ENCODE data around the gene PHF5A. TPM values are rescaled to one million over a fixed set of nuclear protein-coding genes. Genes with fewer than 3 reads are reported as not detected.

PHF5A gene
- total and polyA plus RNA-seq, 2 of the 8 experiments (the other 6 are each of a cell fraction or from before 2014, with no cell fraction given), result 119 to 135 TPM

- H3K23me2 ChIP-seq (ENCODE audit: low read depth, low read length), result peaks cover 6% of the 10 kb centered on the region; the same call in 1 of the 2 replicates
- no peak overlapping the region for H4K5ac ChIP-seq (ENCODE audit: insufficient read length, low read depth, low read length)
- no peaks in the 10 kb centered on the region for H3K9me3 ChIP-seq (ENCODE audit: insufficient read depth in 2 of 2, low read depth in 1 of 2, low read length in 1 of 2)
- H4K20me1 ChIP-seq (replicated peaks in 1 of 2; ENCODE audit: control insufficient read depth in 1 of 2, insufficient read depth in 2 of 2, low read length in 2 of 2), result peaks cover 0 to 4% of the 10 kb centered on the region in 2 experiments
- 95% methylated on average over 2 of the region's 2 CpGs; no CpG with 5 or more reads in 1 of the 2 experiments for WGBS, 2 experiments (ENCODE audit: extremely low coverage in 1 of 2, insufficient coverage in 1 of 2, insufficient read length in 1 of 2, insufficient replicate concordance in 2 of 2, low coverage in 1 of 2, low lambda C conversion rate in 2 of 2, missing lambda C conversion rate in 1 of 2)
- no peak overlapping the region for H2BK5ac ChIP-seq (ENCODE audit: low read depth, low read length)
- no peak overlapping the region for H2BK20ac ChIP-seq (ENCODE audit: low read length)
- DNase-seq (ENCODE audit: low read depth in 1 of 2, low spot score in 2 of 2), result no peak
- POLR2A ChIA-PET (ENCODE audit: partially characterized antibody), result interaction anchor here (1.5 to 30.6 kb wide), 3 partner anchors 9 to 15 kb away, joined by 3 to 887 read pairs (median 6); partner anchors contain the start of genes ACO2, PHF5A and TOB2
- no peak overlapping the region for H3K9ac ChIP-seq (replicated peaks in 1 of 4; ENCODE audit: extremely low read depth in 1 of 4, low read depth in 3 of 4, low read length in 3 of 4)
- H2AFZ ChIP-seq (ENCODE audit: low read length), result no peak overlapping the region
- H4K8ac ChIP-seq (ENCODE audit: extremely low read depth, insufficient read depth, low read length), result no peak overlapping the region
- CTCF ChIA-PET (ENCODE audit: partially characterized antibody), result interaction anchor here (0.7 to 2.6 kb wide), 5 partner anchors 10 to 1930 kb away, joined by 3 to 6 read pairs (median 6); no protein-coding TSS in a partner anchor
- no peak overlapping the region for H2BK12ac ChIP-seq (ENCODE audit: low read depth, low read length)
- no peak overlapping the region for H2AK5ac ChIP-seq (ENCODE audit: low read depth, low read length)
- no peak overlapping the region for H3K4ac ChIP-seq (replicated peaks; ENCODE audit: insufficient read length, low read depth, low read length)
- H3K23ac ChIP-seq (ENCODE audit: insufficient read length), result no peak overlapping the region
- H2BK15ac ChIP-seq (ENCODE audit: low read length), result no peak overlapping the region
- peaks cover 0 to 9% (median 7%) of the 10 kb centered on the region in 4 experiments; a peak in 4 of 7 replicates for H3K4me1 ChIP-seq (replicated peaks in 1 of 4; ENCODE audit: control insufficient read depth in 3 of 4, insufficient read depth in 4 of 4, low read length in 3 of 4)
- peaks cover 6% of the 10 kb centered on the region for H3K79me1 ChIP-seq (ENCODE audit: low read depth, low read length)
- H3K36me3 ChIP-seq (ENCODE audit: control insufficient read depth in 2 of 4, insufficient read depth in 4 of 4, low read length in 3 of 4), result peaks cover 2 to 13% (median 9%) of the 10 kb centered on the region in 4 experiments; a peak in 6 of 8 replicates
- peaks cover 16 to 80% of the 10 kb centered on the region in 2 experiments for H3K79me2 ChIP-seq (ENCODE audit: control insufficient read depth in 1 of 2, insufficient read depth in 2 of 2, low read length in 2 of 2)
- no peak overlapping the region for H3K14ac ChIP-seq (ENCODE audit: insufficient read length)
- no peak overlapping the region for H3K4me2 ChIP-seq (ENCODE audit: insufficient read depth in 1 of 2, low read depth in 2 of 2, low read length in 2 of 2)
- no peak for FAIRE-seq
- H4K91ac ChIP-seq (replicated peaks; ENCODE audit: insufficient read length, low read length), result no peak overlapping the region
- H3K18ac ChIP-seq (ENCODE audit: extremely low read depth, low read length), result no peak overlapping the region
- no peaks in the 10 kb centered on the region for H3K27me3 ChIP-seq (replicated peaks in 1 of 4; ENCODE audit: control insufficient read depth in 3 of 4, extremely low read depth in 1 of 4, insufficient read depth in 3 of 4, low read length in 3 of 4)
- no peak overlapping the region for H3K56ac ChIP-seq (replicated peaks; ENCODE audit: insufficient read length, low read depth, low read length)
- H2BK120ac ChIP-seq (replicated peaks; ENCODE audit: low read depth, low read length), result no peak overlapping the region
- TF ChIP-seq BCL11A (IDR thresholded peaks at IDR 0.05; ENCODE audit: low read depth in 2 of 2, low read length in 2 of 2) (no peak), KDM1A (IDR thresholded peaks at IDR 0.05; ENCODE audit: borderline replicate concordance, low read length) (no peak), TBP (IDR thresholded peaks at IDR 0.05; ENCODE audit: low read depth, low read length) (no peak), SIRT6 (IDR thresholded peaks at IDR 0.05; ENCODE audit: low read length) (no peak), EZH2 (IDR thresholded peaks at IDR 0.05; ENCODE audit: low read depth, low read length, severe bottlenecking) (no peak), SIN3A (conservative IDR thresholded peaks at IDR 0.05 in 1 of 2, IDR thresholded peaks at IDR 0.05 in 1 of 2; ENCODE audit: low read depth in 1 of 2, low read length in 2 of 2) (no peak)
- H3K4me3 ChIP-seq (ENCODE audit: extremely low read depth in 1 of 4, insufficient read depth in 2 of 4, low read depth in 3 of 4, low read length in 4 of 4), result no peak overlapping the region
- no peak overlapping the region for H3K27ac ChIP-seq (ENCODE audit: low read depth, low read length)
These were observed 3.1 kb upstream of the PHF5A start for GRCh38 chr22:41471568-41471967.

Data from H1 (cell line).